Activated B cell treated with CpG ODN at 0.5 μM for 24 hours (primary cell): Measurements from ENCODE around the gene MKNK1. TPM values are rescaled to one million over a fixed set of nuclear protein-coding genes. Genes with fewer than 3 reads are reported as not detected.

Experiments
- ATAC-seq: fragments of 200-7000 bp; cut with Tn5 transposase; one replicate; pipeline ENCODE4 v1.10.0; 2021; ENCODE audit warnings: low read depth, mild to moderate bottlenecking, moderate library complexity
- CTCF ChIA-PET: fragments of 350-600 bp; sonication (Branson Sonifier 250); formaldehyde crosslinking; loops from one replicate; lab custom pipeline; 2021; ENCODE audit warnings: antibody characterized with exemption; lab: Charles Lee
- POLR2A ChIA-PET: fragments of 350-600 bp; sonication (Branson Sonifier 250); formaldehyde crosslinking; loops from one replicate; lab custom pipeline; 2021; ENCODE audit warnings: antibody characterized with exemption; lab: Charles Lee
- DNase-seq: peaks from one replicate; pipeline ENCODE4 v3.0.0; 2022
- H3K27ac Mint-ChIP-seq: one replicate; pipeline ENCODE4 v1.8.0; 2020; ENCODE audit warnings: mixed read lengths
- H3K27me3 Mint-ChIP-seq: one replicate; pipeline ENCODE4 v1.8.0; 2021; ENCODE audit warnings: mixed read lengths
- H3K36me3 Mint-ChIP-seq: one replicate; pipeline ENCODE4 v1.8.0; 2021; ENCODE audit warnings: low read depth, mixed read lengths
- H3K4me1 Mint-ChIP-seq: one replicate; pipeline ENCODE4 v1.8.0; 2021; ENCODE audit warnings: mixed read lengths
- H3K4me3 Mint-ChIP-seq: one replicate; pipeline ENCODE4 v1.8.0; 2020; ENCODE audit warnings: mild to moderate bottlenecking, mixed read lengths
- H3K9me3 Mint-ChIP-seq: one replicate; pipeline ENCODE4 v1.8.0; 2020; ENCODE audit warnings: mixed read lengths
- intact Hi-C: fragments of 100-400 bp; cut with micrococcal nuclease; formaldehyde crosslinking; loops from one replicate; pipeline ENCODE4 v1.15.1; 2024
- total RNA-seq: library from RNA; stranded (reverse); gene quantifications from 2 replicates; pipeline ENCODE4 v1.2.3, GENCODE V29; 2022
- TF ChIP-seq, protein P1 (sequence below): fragments of 200-600 bp; IDR thresholded peaks from one replicate; pipeline ENCODE4 v1.8.0; 2022; ENCODE audit warnings: antibody characterized with exemption, mild to moderate bottlenecking

The MKNK1 gene
- total RNA-seq, 1 donor from 2014 or later, result 45.0 TPM

DNA sequence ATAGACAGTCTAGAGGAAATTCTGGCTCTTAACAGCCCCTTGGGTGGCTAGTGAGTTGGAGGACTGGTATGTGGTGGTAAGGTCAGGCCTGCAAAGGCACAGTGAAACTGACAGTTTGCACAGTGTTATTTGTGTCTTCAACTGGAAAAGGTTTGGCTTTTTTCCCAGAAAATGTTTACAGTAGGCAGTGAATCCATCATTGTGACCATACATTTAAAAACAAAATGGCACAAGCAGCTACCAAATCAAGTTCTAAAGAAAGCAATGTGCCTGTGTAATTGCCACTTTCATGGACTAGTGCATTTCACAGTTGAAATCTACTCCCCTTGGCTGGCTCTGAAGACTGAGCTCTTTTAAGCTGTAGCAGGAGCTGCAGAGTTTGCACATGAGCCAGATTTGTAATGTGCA lies 39.3 kb upstream of the MKNK1 start:
- peaks cover 37% of the 10 kb centered on the region for H3K36me3 Mint-ChIP-seq
- no peak overlapping the region for H3K4me3 Mint-ChIP-seq
- intact Hi-C loops, result no loop called here
- CTCF ChIA-PET, result no interaction called here
- no peak overlapping the region for H3K27ac Mint-ChIP-seq
- ATAC-seq (no peak), DNase-seq (no peak)
- POLR2A ChIA-PET, result no interaction called here
- H3K4me1 Mint-ChIP-seq, result no peaks in the 10 kb centered on the region
- H3K9me3 Mint-ChIP-seq, result no peaks in the 10 kb centered on the region
- TF ChIP-seq, protein P1, sequence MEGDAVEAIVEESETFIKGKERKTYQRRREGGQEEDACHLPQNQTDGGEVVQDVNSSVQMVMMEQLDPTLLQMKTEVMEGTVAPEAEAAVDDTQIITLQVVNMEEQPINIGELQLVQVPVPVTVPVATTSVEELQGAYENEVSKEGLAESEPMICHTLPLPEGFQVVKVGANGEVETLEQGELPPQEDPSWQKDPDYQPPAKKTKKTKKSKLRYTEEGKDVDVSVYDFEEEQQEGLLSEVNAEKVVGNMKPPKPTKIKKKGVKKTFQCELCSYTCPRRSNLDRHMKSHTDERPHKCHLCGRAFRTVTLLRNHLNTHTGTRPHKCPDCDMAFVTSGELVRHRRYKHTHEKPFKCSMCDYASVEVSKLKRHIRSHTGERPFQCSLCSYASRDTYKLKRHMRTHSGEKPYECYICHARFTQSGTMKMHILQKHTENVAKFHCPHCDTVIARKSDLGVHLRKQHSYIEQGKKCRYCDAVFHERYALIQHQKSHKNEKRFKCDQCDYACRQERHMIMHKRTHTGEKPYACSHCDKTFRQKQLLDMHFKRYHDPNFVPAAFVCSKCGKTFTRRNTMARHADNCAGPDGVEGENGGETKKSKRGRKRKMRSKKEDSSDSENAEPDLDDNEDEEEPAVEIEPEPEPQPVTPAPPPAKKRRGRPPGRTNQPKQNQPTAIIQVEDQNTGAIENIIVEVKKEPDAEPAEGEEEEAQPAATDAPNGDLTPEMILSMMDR, result no peak
- no peaks in the 10 kb centered on the region for H3K27me3 Mint-ChIP-seq

DNA sequence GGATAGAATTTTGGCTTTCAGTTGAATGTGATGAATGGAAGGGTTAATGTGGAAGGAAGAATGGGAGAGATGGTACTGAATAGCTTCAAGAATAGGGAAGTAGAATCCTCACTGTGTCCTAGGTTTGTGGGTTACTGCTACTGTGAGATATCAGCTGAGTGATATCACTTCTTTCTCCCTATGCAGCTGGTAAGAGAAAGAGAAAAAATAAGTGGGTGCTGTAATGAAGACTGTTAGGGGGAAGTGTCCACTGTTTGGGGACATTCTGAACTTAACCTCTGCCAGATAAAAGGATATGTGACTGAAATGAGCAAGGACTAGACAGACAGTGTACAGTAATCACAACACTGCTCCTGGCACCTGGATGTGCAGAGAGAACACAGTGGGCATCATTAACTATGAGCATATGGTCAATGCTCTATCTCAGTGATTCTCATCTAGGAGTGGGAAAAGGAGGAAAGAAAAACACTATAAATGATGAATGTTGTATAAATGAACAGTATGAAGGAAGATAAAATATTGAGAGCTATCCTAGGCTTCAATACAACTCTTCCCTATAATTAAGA lies 38.1 kb upstream of the MKNK1 start:
- Mint-ChIP-seq H3K4me1 (no peaks in the 10 kb centered on the region), H3K27me3 (no peaks in the 10 kb centered on the region), H3K4me3 (no peak overlapping the region), H3K36me3 (peaks cover 32% of the 10 kb centered on the region), H3K27ac (no peak overlapping the region), H3K9me3 (no peaks in the 10 kb centered on the region)
- intact Hi-C loops, result no loop called here
- ATAC-seq (no peak), DNase-seq (no peak)
- ChIA-PET POLR2A (no interaction called here), CTCF (no interaction called here)
- TF ChIP-seq, protein P1, result no peak

DNA sequence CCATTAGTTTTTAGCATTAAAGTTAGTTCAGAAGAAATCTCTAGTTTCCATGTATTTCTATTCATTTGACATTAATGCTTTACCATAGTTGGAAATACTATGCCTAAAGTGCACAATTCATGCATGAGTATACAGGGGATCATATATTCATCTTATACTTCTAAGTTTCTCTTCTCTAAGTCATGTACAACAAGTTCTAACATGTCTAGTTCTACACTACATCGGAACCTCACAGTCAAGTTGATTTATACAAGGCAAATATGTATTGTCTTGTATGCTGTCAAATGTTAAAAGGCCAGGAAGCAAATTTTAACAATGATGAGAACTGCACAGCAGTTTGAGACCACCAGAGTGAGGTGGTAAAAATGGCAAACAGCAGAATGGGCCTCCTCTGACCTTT lies 35.5 kb upstream of the MKNK1 start:
- intact Hi-C loops, result no loop called here
- no peaks in the 10 kb centered on the region for H3K27me3 Mint-ChIP-seq
- H3K4me3 Mint-ChIP-seq, result no peak overlapping the region
- H3K27ac Mint-ChIP-seq, result no peak overlapping the region
- H3K36me3 Mint-ChIP-seq, result peaks cover 48% of the 10 kb centered on the region
- ATAC-seq (no peak), DNase-seq (no peak)
- ChIA-PET POLR2A (no interaction called here), CTCF (no interaction called here)
- H3K9me3 Mint-ChIP-seq, result no peaks in the 10 kb centered on the region
- no peaks in the 10 kb centered on the region for H3K4me1 Mint-ChIP-seq
- TF ChIP-seq, protein P1, result no peak

DNA sequence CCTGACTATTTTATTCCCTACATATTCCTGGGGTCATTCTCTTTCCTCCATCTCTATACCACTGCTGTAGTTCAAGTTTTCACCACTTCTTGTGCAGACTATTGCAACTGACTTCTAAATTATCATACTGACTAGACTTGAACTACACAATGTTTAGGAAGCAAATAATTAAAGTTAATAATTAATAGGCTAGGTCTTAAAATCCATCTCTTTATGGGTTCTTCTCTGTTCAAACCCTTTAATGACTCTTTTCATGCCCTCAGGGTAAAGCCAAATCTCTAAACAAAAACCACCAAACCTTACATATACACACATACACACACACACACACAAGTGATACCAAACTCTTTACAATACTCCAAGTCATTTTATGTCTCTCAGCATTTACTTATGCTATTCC lies 34.9 kb upstream of the MKNK1 start:
- Mint-ChIP-seq H3K4me1 (no peaks in the 10 kb centered on the region), H3K36me3 (peaks cover 55% of the 10 kb centered on the region), H3K9me3 (no peaks in the 10 kb centered on the region), H3K27me3 (no peaks in the 10 kb centered on the region), H3K27ac (no peak overlapping the region), H3K4me3 (no peak overlapping the region)
- ChIA-PET POLR2A (no interaction called here), CTCF (no interaction called here)
- TF ChIP-seq, protein P1, result no peak
- DNase-seq, result no peak
- ATAC-seq, result no peak
- intact Hi-C loops, result no loop called here

DNA sequence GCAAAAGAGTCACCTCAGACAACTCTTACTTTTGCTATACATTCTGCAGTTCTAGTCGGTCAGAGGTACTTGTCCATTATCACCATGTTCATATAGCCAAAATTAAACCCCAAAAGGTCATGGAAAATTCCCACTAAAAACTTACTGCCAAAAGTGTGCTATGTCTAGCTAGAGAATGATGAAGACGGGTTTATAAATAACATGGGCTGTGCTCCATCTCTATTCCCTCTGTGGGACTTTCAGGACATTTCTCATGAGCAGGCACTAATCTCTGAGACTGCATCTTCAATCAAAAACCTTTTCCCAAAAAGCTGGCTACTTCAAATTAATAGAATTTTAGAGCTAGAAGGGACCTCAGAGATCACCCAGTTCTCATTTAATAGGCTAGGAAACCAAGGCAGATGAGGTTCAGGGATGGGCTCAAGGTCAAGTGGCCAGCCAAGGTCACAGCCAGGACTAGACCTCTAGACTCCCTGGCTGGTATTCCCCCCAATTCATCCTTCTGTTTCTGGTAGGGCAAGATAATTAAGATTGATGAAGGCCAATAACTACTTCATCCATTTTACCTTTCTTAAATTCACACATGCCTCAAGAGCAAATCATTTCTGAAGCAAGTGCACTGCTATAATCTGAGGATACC lies 33.5 kb upstream of the MKNK1 start:
- Mint-ChIP-seq H3K9me3 (no peaks in the 10 kb centered on the region), H3K36me3 (peaks cover 55% of the 10 kb centered on the region), H3K4me3 (no peak overlapping the region), H3K27ac (no peak overlapping the region), H3K4me1 (no peaks in the 10 kb centered on the region), H3K27me3 (no peaks in the 10 kb centered on the region)
- no peak for ATAC-seq
- intact Hi-C loops, result no loop called here
- CTCF ChIA-PET, result no interaction called here
- TF ChIP-seq, protein P1, result no peak
- DNase-seq, result no peak
- POLR2A ChIA-PET, result no interaction called here
